Omental fat pad (tissue), 4 donors: ENCODE data around the gene NKAIN2. TPM values are rescaled to one million over a fixed set of nuclear protein-coding genes. Genes with fewer than 3 reads are reported as not detected.

Experiments used
- ATAC-seq: fragments of 150-250 bp; one replicate; pipeline ENCODE4 v1.9.1; 2016; ENCODE audit warnings: mild to moderate bottlenecking, moderate library complexity; ENCODE audit not compliant: low FRiP score
- DNase-seq: peaks from one replicate; pipeline ENCODE4 v3.0.0-alpha.2; 2019; ENCODE audit warnings: low spot score
- total RNA-seq, 4 donors: library from RNA; depleted of rRNA; stranded (reverse); fragments of >200 nt; gene quantifications; one replicate each; pipeline ENCODE4 v1.1.0, GENCODE V29; 2016
- TF ChIP-seq, protein P1 (sequence below), 3 donors: fragments of 450-650 bp; IDR thresholded peaks; one replicate each; pipeline ENCODE4 v1.5.1; 2016 to 2017; ENCODE audit warnings: antibody characterized with exemption in 3 of 3, mild to moderate bottlenecking in 3 of 3, moderate library complexity in 2 of 3

NKAIN2 gene
- total RNA-seq, 4 donors from 2014 or later: not detected

DNA sequence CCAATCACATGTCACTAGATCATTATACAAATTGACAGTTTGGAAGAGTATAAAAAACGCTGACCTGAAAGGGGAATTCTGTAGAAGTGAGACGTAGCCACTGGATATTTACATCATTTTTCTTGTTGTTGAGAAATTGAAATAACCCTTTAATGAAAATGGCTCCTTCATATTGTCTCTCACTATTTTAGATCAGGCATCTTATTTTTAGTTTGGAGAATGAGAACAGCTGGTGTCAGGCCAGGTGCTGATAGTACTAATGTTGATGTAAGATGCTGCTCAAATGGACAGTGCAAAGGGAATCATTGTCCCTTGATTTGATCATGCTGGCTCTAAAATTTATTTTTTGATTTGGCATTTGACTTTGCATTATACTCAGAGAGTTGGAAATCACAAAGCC is 17.4 kb downstream of the NKAIN2 start:
- ATAC-seq (no peak), DNase-seq (no peak)
- TF ChIP-seq, protein P1, sequence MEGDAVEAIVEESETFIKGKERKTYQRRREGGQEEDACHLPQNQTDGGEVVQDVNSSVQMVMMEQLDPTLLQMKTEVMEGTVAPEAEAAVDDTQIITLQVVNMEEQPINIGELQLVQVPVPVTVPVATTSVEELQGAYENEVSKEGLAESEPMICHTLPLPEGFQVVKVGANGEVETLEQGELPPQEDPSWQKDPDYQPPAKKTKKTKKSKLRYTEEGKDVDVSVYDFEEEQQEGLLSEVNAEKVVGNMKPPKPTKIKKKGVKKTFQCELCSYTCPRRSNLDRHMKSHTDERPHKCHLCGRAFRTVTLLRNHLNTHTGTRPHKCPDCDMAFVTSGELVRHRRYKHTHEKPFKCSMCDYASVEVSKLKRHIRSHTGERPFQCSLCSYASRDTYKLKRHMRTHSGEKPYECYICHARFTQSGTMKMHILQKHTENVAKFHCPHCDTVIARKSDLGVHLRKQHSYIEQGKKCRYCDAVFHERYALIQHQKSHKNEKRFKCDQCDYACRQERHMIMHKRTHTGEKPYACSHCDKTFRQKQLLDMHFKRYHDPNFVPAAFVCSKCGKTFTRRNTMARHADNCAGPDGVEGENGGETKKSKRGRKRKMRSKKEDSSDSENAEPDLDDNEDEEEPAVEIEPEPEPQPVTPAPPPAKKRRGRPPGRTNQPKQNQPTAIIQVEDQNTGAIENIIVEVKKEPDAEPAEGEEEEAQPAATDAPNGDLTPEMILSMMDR (IDR thresholded peaks at IDR 0.05): no peak

DNA sequence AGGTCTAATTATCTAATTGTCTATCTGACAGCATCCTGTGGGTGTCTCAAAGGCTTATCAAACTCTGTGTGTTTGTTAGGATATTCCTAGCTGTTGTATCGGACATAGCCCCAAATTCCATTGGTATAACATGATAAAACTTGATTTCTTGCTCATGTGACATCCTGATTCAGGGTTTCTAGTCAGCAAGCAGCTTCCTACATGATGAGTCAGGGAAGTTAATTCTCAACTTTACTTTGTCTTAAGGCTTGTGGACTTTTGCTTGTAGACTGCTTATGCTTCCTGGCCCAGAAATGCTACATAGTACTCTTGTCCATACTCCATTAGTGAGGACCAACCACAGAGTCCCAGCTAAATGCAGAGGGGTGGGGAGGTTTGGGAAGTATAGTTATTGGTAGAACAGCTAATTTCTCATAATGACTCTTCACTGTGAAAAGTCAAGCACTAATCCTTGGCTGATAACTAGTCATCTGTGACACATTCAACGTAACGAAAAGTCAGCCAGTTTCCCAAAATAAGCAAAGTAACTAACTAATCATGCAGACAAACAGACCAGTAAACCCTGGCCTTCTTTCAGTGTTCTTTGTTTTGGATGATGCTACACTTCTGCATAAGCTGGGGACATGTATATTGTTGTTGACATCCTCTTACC is 25.8 kb downstream of the NKAIN2 start:
- TF ChIP-seq, protein P1 (IDR thresholded peaks at IDR 0.05): no peak
- DNase-seq: no peak
- no peak for ATAC-seq

DNA sequence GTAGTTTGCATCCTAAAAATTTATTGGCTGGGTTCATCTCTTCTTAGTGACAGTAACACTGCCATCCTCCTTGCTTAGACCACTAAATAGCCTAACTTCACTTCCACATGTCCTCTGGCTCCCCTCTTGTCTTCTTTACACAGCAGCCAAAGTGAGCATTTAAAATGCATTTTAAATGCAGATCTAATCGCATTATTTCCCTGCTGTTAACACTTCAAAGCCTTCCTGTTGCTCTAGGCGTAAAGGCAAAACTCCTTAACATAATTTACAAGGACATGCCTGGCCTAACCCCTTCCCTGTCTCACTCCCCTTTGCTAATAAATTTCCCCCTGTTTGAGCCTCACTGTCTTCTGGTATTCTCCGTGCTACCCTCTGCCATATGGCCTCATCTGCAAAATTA is 26.5 kb downstream of the NKAIN2 start:
- ATAC-seq (no peak), DNase-seq (no peak)
- TF ChIP-seq, protein P1 (IDR thresholded peaks at IDR 0.05): no peak

DNA sequence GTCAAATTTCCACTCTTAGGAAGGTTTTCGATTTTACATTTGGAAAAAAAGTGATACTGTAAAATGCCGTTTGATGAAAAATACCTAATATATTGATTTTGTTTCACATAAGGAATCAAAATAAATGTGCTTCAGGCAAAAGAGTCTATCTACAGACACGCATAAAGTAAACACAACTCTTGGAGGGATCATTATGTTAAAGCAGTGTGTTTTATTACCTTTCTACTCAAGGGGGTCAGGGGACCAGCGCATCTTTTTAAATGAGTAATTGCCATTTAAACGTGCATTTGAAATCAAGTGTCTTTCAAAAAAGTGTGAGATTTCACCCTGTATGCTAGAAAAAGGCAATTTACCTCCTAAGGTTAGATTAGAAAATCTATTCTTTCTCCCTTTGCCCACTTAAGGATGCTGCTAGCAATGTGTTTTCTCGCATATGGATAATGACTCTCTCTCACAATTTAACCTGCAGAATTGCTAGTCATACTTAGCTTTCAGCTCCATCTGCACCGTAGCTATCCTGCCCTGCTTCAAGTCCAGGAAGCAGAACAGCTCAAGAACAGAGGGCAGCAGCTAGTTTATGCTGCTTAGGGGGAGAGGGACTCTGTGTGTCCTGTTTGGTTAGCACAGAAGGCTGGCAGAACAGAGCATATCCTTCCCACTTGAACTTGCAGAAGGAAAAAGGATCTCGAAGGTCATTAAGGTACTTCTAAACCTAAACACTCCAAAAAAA is 35.0 kb downstream of the NKAIN2 start:
- TF ChIP-seq, protein P1 (IDR thresholded peaks at IDR 0.05): no peak
- ATAC-seq: no peak
- DNase-seq: no peak

DNA sequence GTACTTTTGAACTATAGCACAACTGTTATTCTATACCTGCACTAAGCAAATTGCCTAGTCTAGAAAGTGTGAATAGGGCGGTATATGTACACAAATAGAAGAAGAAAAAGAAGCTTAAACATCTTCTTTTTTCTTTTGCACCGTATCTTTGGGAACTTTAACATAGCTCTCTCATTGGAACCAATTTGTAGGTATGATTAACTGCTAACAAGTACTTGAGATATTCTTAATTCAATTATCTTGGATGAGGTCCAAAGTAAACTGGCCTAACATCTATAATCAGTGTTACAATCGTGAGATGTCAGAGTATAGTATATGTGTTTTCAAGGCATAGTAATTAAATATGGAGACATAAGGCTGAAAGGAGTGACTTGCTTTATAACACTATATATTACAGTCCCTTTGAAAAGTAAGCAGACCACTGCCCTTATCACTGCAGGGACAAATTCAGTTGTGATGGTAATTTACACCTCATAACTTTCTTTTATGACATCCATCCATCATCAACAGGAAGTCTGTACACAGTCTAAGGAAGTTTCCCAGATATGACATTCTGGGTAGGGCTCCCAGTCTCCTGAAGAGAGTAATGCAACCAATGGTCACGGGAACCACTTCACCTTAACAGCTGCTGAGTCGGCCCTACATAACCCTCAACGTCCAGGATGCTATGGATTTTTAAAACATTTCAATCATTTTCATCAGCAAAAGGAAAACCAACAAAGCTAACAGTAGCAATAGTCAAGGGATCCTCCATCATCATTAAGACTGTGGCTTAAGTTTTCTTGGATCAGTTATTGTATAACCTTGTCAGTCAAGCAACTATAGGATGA is 37.6 kb downstream of the NKAIN2 start:
- no peak for ATAC-seq
- TF ChIP-seq, protein P1 (IDR thresholded peaks at IDR 0.05): no peak
- DNase-seq: no peak

DNA sequence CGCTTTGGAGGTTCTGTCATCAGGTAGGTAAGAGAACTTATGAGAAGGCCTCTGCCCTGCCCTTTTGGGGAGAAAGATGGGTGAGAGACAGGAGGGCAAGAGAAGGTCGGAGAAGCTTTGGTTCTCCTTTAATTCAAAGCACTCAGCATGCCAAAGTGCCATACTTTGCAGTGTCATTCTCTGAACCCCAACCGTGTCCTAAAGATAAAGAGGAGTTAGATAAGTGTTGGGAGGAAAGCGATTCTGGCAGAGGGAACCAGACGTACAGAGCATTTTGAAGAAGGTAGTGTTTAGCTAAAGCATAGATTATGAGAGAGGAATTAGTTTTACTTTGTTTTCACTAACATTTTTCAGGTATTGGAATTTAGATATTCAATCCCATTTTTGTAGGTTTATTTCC is 40.3 kb downstream of the NKAIN2 start:
- no peak for ATAC-seq
- no peak for DNase-seq
- TF ChIP-seq, protein P1 (IDR thresholded peaks at IDR 0.05): no peak
